ENCODE data around the gene ZDHHC1.

DNA sequence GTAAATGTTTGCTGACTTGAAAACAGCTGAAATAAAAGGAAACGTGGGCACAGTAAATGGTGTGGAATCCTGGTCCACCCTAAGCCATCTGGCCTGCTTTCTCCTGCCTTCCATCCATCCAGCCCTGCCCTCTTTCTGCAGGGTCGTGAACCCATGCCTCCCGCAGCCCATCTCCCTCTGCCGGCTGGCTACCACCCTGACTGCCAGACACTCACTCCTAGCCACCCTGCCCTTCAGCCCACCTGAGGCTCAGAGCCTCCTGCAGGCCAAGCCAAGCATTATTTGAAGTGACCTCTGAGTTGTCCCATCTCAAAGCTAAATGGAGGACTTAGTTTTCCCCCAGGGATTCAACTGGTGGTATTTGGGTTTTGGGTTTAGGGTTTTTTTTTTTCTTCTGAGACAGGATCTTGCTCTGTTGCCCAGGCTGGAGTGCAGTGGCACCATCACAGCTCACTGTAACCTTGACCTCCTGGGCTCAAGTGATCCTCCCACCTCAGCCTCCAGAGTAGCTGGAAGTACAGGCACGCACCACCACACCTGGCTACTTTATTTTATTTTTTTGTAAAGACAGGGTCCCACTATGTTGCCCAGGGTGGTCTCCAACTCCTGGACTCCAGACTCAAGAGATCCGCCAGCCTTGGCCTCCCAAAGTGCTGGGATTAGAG is 8.4 kb downstream of the ZDHHC1 start:
- TF ChIP-seq, protein P1, sequence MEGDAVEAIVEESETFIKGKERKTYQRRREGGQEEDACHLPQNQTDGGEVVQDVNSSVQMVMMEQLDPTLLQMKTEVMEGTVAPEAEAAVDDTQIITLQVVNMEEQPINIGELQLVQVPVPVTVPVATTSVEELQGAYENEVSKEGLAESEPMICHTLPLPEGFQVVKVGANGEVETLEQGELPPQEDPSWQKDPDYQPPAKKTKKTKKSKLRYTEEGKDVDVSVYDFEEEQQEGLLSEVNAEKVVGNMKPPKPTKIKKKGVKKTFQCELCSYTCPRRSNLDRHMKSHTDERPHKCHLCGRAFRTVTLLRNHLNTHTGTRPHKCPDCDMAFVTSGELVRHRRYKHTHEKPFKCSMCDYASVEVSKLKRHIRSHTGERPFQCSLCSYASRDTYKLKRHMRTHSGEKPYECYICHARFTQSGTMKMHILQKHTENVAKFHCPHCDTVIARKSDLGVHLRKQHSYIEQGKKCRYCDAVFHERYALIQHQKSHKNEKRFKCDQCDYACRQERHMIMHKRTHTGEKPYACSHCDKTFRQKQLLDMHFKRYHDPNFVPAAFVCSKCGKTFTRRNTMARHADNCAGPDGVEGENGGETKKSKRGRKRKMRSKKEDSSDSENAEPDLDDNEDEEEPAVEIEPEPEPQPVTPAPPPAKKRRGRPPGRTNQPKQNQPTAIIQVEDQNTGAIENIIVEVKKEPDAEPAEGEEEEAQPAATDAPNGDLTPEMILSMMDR (IDR thresholded peaks at IDR 0.05) = no peak
- TF ChIP-seq POLR2A (IDR thresholded peaks at IDR 0.05) = no peak

All from testis (tissue), 2 donors.